Chondrocyte (in vitro differentiated cells): ENCODE results near the gene SUN1. TPM values are rescaled to one million over a fixed set of nuclear protein-coding genes. Genes with fewer than 3 reads are reported as not detected.
A peak's percentile ranks its signal among the peaks of the same experiment; 100 is the strongest.

Experiments
- DNase-seq: peaks from one replicate; pipeline ENCODE4 v3.0.0; 2021; ENCODE audit warnings: mixed read lengths, low spot score
- H3K27ac Mint-ChIP-seq: one replicate; pipeline ENCODE4 v1.8.0; 2021; ENCODE audit warnings: mild to moderate bottlenecking, moderate library complexity, mixed read lengths; ENCODE audit not compliant: unreplicated experiment
- H3K27me3 Mint-ChIP-seq: 2 replicates; pipeline ENCODE4 v1.8.0; 2021; ENCODE audit warnings: low read depth, mixed read lengths
- H3K36me3 Mint-ChIP-seq: 2 replicates; pipeline ENCODE4 v1.8.0; 2021; ENCODE audit warnings: low read depth, mixed read lengths
- H3K4me1 Mint-ChIP-seq: 2 replicates; pipeline ENCODE4 v1.8.0; 2021; ENCODE audit warnings: low read depth, mild to moderate bottlenecking, mixed read lengths
- H3K4me3 Mint-ChIP-seq: one replicate; pipeline ENCODE4 v1.8.0; 2021; ENCODE audit warnings: mild to moderate bottlenecking, moderate library complexity, mixed read lengths; ENCODE audit not compliant: unreplicated experiment
- H3K9me3 Mint-ChIP-seq: 2 replicates; pipeline ENCODE4 v1.8.0; 2021; ENCODE audit warnings: low read depth, mixed read lengths
- CTCF ChIP-seq: fragments of 200-600 bp; sonication (generic); IDR thresholded peaks from 2 replicates; pipeline ENCODE4 v1.5.0; 2021; ENCODE audit warnings: antibody characterized with exemption, mild to moderate bottlenecking, moderate library complexity
- total RNA-seq: library from RNA; stranded (reverse); gene quantifications from 3 replicates; pipeline ENCODE4 v1.2.1, GENCODE V29; 2021

Gene SUN1
- total RNA-seq, 1 donor from 2014 or later, result 134 TPM

- Mint-ChIP-seq H3K4me1 (no peaks in the 10 kb centered on the region), H3K27me3 (no peaks in the 10 kb centered on the region)
These were observed 63.3 kb downstream of the SUN1 start for GRCh38 chr7:895451-896052.

GRCh38 chr7:896346-897075, 64.2 kb downstream of the SUN1 start:
- Mint-ChIP-seq H3K27ac (no peak overlapping the region), H3K27me3 (no peaks in the 10 kb centered on the region), H3K4me1 (no peaks in the 10 kb centered on the region), H3K4me3 (no peak overlapping the region), H3K36me3 (peaks cover 27% of the 10 kb centered on the region), H3K9me3 (no peaks in the 10 kb centered on the region)
- no peak for DNase-seq
- no peak for TF ChIP-seq CTCF

More at GRCh38 chr7:895451-896052, 63.3 kb downstream of the SUN1 start:
- H3K9me3 Mint-ChIP-seq, result no peaks in the 10 kb centered on the region
- DNase-seq, result peak; percentile 83
- no peak overlapping the region for H3K27ac Mint-ChIP-seq
- no peak for TF ChIP-seq CTCF
- H3K36me3 Mint-ChIP-seq, result peaks cover 27% of the 10 kb centered on the region
- H3K4me3 Mint-ChIP-seq, result no peak overlapping the region

- Mint-ChIP-seq H3K9me3 (no peaks in the 10 kb centered on the region), H3K4me1 (no peaks in the 10 kb centered on the region), H3K27ac (no peak overlapping the region), H3K36me3 (peaks cover 27% of the 10 kb centered on the region), H3K4me3 (no peak overlapping the region), H3K27me3 (no peaks in the 10 kb centered on the region)
- DNase-seq, result no peak
- no peak for TF ChIP-seq CTCF
These were observed 64.8 kb downstream of the SUN1 start for GRCh38 chr7:897086-897485.

GRCh38 chr7:897771-898376, 65.6 kb downstream of the SUN1 start:
- Mint-ChIP-seq H3K27me3 (no peaks in the 10 kb centered on the region), H3K4me3 (no peak overlapping the region), H3K27ac (no peak overlapping the region), H3K36me3 (peaks cover 20% of the 10 kb centered on the region), H3K9me3 (no peaks in the 10 kb centered on the region), H3K4me1 (no peaks in the 10 kb centered on the region)
- TF ChIP-seq CTCF, result no peak
- no peak for DNase-seq

GRCh38 chr7:898460-898854, 66.2 kb downstream of the SUN1 start:
- TF ChIP-seq CTCF, result no peak
- H3K4me3 Mint-ChIP-seq, result no peak overlapping the region
- no peaks in the 10 kb centered on the region for H3K9me3 Mint-ChIP-seq
- no peaks in the 10 kb centered on the region for H3K27me3 Mint-ChIP-seq
- H3K4me1 Mint-ChIP-seq, result no peaks in the 10 kb centered on the region
- H3K27ac Mint-ChIP-seq, result no peak overlapping the region
- no peak for DNase-seq
- peaks cover 17% of the 10 kb centered on the region for H3K36me3 Mint-ChIP-seq
